GM23338 (cell line): ENCODE data around the gene SNRNP200. TPM values are rescaled to one million over a fixed set of nuclear protein-coding genes. Genes with fewer than 3 reads are reported as not detected.
A peak's percentile ranks its signal among the peaks of the same experiment; 100 is the strongest.

Experiments
- ATAC-seq: fragments of 200-7000 bp; cut with Tn5 transposase; 3 replicates; pipeline ENCODE4 v1.9.1; 2020
- DNase-seq: peaks from one replicate; pipeline ENCODE4 v3.0.0-alpha.2; 2015; ENCODE audit warnings: low spot score
- H2AFZ ChIP-seq: fragments of 200-600 bp; sonication (generic); 2 replicates; pipeline ENCODE4 v1.8.0; 2016; ENCODE audit warnings: antibody characterized with exemption, mild to moderate bottlenecking, moderate library complexity
- H3F3A ChIP-seq: fragments of 200-600 bp; sonication (generic); replicated peaks from 2 replicates; pipeline ENCODE4 v1.8.0; 2017; ENCODE audit warnings: antibody characterized with exemption, mixed run types, low read depth
- H3K27ac ChIP-seq: fragments of 200-600 bp; sonication (generic); 2 replicates; pipeline ENCODE4 v1.6.1; 2016; ENCODE audit warnings: low read depth
- H3K27me3 ChIP-seq: fragments of 200-600 bp; sonication (generic); 2 replicates; pipeline ENCODE4 v1.8.0; 2016; ENCODE audit warnings: mild to moderate bottlenecking, mixed run types, moderate library complexity; ENCODE audit not compliant: insufficient read depth
- H3K36me3 ChIP-seq: fragments of 200-600 bp; sonication (generic); 2 replicates; pipeline ENCODE4 v1.8.0; 2016; ENCODE audit warnings: mild to moderate bottlenecking; ENCODE audit not compliant: insufficient read depth
- H3K4me1 ChIP-seq: fragments of 200-600 bp; sonication (generic); 2 replicates; pipeline ENCODE4 v1.8.0; 2016; ENCODE audit warnings: mild to moderate bottlenecking, moderate library complexity; ENCODE audit not compliant: insufficient read depth
- H3K4me2 ChIP-seq: fragments of 200-600 bp; sonication (generic); 2 replicates; pipeline ENCODE4 v1.7.1; 2017; ENCODE audit warnings: mixed run types
- H3K4me3 ChIP-seq: fragments of 200-600 bp; sonication (generic); 2 replicates; pipeline ENCODE4 v1.6.1; 2016; ENCODE audit warnings: mixed run types
- H3K79me2 ChIP-seq: fragments of 200-600 bp; sonication (generic); replicated peaks from 2 replicates; pipeline ENCODE4 v1.8.0; 2017; ENCODE audit warnings: mild to moderate bottlenecking; ENCODE audit not compliant: insufficient read depth
- H3K9me2 ChIP-seq: fragments of 200-600 bp; sonication (generic); 2 replicates; pipeline ENCODE4 v1.8.0; 2017; ENCODE audit not compliant: insufficient read depth
- H4K20me1 ChIP-seq: fragments of 200-600 bp; sonication (generic); replicated peaks from 2 replicates; pipeline ENCODE4 v1.8.0; 2017; ENCODE audit warnings: mild to moderate bottlenecking; ENCODE audit not compliant: insufficient read depth
- H3K27ac Mint-ChIP-seq: 2 replicates; pipeline ENCODE4 v1.8.0; 2020; ENCODE audit warnings: inconsistent platforms, mild to moderate bottlenecking, moderate library complexity, mixed read lengths
- H3K27me3 Mint-ChIP-seq: 3 replicates; pipeline ENCODE4 v1.8.0; 2022; ENCODE audit warnings: low read depth, mild to moderate bottlenecking, moderate library complexity, mixed read lengths, inconsistent platforms; ENCODE audit not compliant: insufficient read depth, poor library complexity
- H3K36me3 Mint-ChIP-seq: 3 replicates; pipeline ENCODE4 v1.8.0; 2021; ENCODE audit warnings: low read depth, mild to moderate bottlenecking, inconsistent platforms, moderate library complexity, mixed read lengths
- H3K4me1 Mint-ChIP-seq: 3 replicates; pipeline ENCODE4 v1.8.0; 2020; ENCODE audit warnings: mild to moderate bottlenecking, inconsistent platforms, mixed read lengths
- H3K4me3 Mint-ChIP-seq: 3 replicates; pipeline ENCODE4 v1.8.0; 2021; ENCODE audit warnings: moderate library complexity, mild to moderate bottlenecking, inconsistent platforms, mixed read lengths
- H3K9me3 Mint-ChIP-seq: 3 replicates; pipeline ENCODE4 v1.8.0; 2020; ENCODE audit warnings: moderate library complexity, mild to moderate bottlenecking, inconsistent platforms, mixed read lengths
- CREB1 ChIP-seq: fragments of 250-450 bp; sonication (Bioruptor Pico); IDR thresholded peaks from 2 replicates; pipeline ENCODE4 v1.5.0; 2020; ENCODE audit warnings: low read depth, mild to moderate bottlenecking, moderate library complexity
- CTCF ChIP-seq, 2 experiments: fragments of 200-600 bp in 1 of 2; sonication (generic) in 1 of 2; conservative IDR thresholded peaks; 2 replicates each; pipeline versions ENCODE4 v1.5.1 to v1.6.1; 2016 to 2017; ENCODE audit warnings: antibody characterized with exemption in 2 of 2, low read depth in 2 of 2, mild to moderate bottlenecking in 2 of 2, moderate library complexity in 1 of 2
- ETS1 ChIP-seq: IDR thresholded peaks from 2 replicates; pipeline ENCODE4 v1.6.1; 2016; ENCODE audit warnings: antibody characterized with exemption
- EZH2 ChIP-seq: fragments of 200-600 bp; sonication (generic); IDR thresholded peaks from one replicate; pipeline ENCODE4 v1.8.0; 2017; ENCODE audit warnings: antibody characterized with exemption, mild to moderate bottlenecking, low read depth; ENCODE audit not compliant: unreplicated experiment
- EZH2phosphoT487 ChIP-seq: fragments of 200-600 bp; sonication (generic); IDR thresholded peaks from one replicate; pipeline ENCODE4 v1.8.1; 2018; ENCODE audit warnings: antibody characterized with exemption; ENCODE audit not compliant: unreplicated experiment
- JUNB ChIP-seq: IDR thresholded peaks from one replicate; pipeline ENCODE4 v1.6.1; 2016; ENCODE audit warnings: antibody characterized with exemption; ENCODE audit not compliant: unreplicated experiment
- NANOG ChIP-seq: IDR thresholded peaks from 2 replicates; pipeline ENCODE4 v1.6.1; 2016; ENCODE audit warnings: antibody characterized with exemption, borderline replicate concordance
- POLR2AphosphoS5 ChIP-seq: IDR thresholded peaks from 2 replicates; pipeline ENCODE4 v1.6.1; 2016; ENCODE audit warnings: antibody characterized with exemption, low read depth
- REST ChIP-seq: IDR thresholded peaks from one replicate; pipeline ENCODE4 v1.6.1; 2018; ENCODE audit warnings: antibody characterized with exemption; ENCODE audit not compliant: unreplicated experiment
- STAT1 ChIP-seq: IDR thresholded peaks from one replicate; pipeline ENCODE4 v1.6.1; 2016; ENCODE audit warnings: antibody characterized with exemption; ENCODE audit not compliant: unreplicated experiment
- ZNF114 ChIP-seq: fragments of 250-450 bp; sonication (Bioruptor Pico); IDR thresholded peaks from 2 replicates; pipeline ENCODE4 v1.5.0; 2020; ENCODE audit warnings: mild to moderate bottlenecking, moderate library complexity
- polyA plus RNA-seq: library from polyadenylated mRNA; unstranded; fragments of >200 nt; fragmentation: Nextera tagmentation; extraction: Ambion mirVana; gene quantifications from 2 replicates; pipeline ENCODE4 v1.2.1, GENCODE V29; 2016
- total RNA-seq: library from RNA; depleted of rRNA; stranded (reverse); fragments of >200 nt; shearing (Covaris generic); gene quantifications from 2 replicates; pipeline ENCODE4 v1.2.3, GENCODE V29; 2014

The SNRNP200 gene
- total and polyA plus RNA-seq, 2 experiments from 2014 or later = 70.7 to 179 TPM

GRCh38 chr2:96252526-96252925 is 52.8 kb downstream of the SNRNP200 start (continued):
- TF ChIP-seq REST (no peak), JUNB (no peak), POLR2AphosphoS5 (no peak), CREB1 (no peak), NANOG (no peak)

- no peaks in the 10 kb centered on the region for H3K9me3 Mint-ChIP-seq
- peak; percentile 28 for DNase-seq
- no peak for TF ChIP-seq ETS1
- TF ChIP-seq CTCF (conservative IDR thresholded peaks at IDR 0.05; ENCODE audit: low read depth in 2 of 2) = no peak
- no peak for TF ChIP-seq EZH2phosphoT487
- TF ChIP-seq ZNF114 (CRISPR knock-in tag) = no peak
- TF ChIP-seq STAT1 = no peak
- no peak for TF ChIP-seq EZH2
- H3K4me3 ChIP-seq = no peak overlapping the region
- no peak overlapping the region for H2AFZ ChIP-seq
- no peaks in the 10 kb centered on the region; the same call in 1 of the 2 replicates for H4K20me1 ChIP-seq
- H3K4me2 ChIP-seq = no peak overlapping the region
- ATAC-seq = peak; percentile 39; the same call in 2 of the 3 replicates
- no peak overlapping the region for H3K27ac ChIP-seq
- H3K36me3 ChIP-seq = peaks cover 8% of the 10 kb centered on the region; the same call in 1 of the 2 replicates
- H3K27ac Mint-ChIP-seq = 0 out of 2 replicates have a peak overlapping the region, but pooled peaks have one; percentile 78
- H3K36me3 Mint-ChIP-seq = peaks cover 25% of the 10 kb centered on the region
- no peaks in the 10 kb centered on the region for H3K79me2 ChIP-seq
- H3K27me3 ChIP-seq = no peaks in the 10 kb centered on the region
- H3K4me3 Mint-ChIP-seq = no peak overlapping the region; the same call in 2 of the 3 replicates
- no peaks in the 10 kb centered on the region for H3F3A ChIP-seq
- H3K9me2 ChIP-seq = no peaks in the 10 kb centered on the region
- H3K4me1 ChIP-seq = no peaks in the 10 kb centered on the region
- H3K4me1 Mint-ChIP-seq = peaks cover 3% of the 10 kb centered on the region; the same call in 1 of the 3 replicates
- peaks cover 4% of the 10 kb centered on the region for H3K27me3 Mint-ChIP-seq
Measured at GRCh38 chr2:96251721-96252292, 53.5 kb downstream of the SNRNP200 start.
